H1 (cell line): ENCODE results near the gene TPM1. TPM values are rescaled to one million over a fixed set of nuclear protein-coding genes. Genes with fewer than 3 reads are reported as not detected.

Source experiments
- CTCF ChIA-PET: fragments of 300-600 bp; sonication (Branson Sonifier 250); formaldehyde crosslinking; loops from one replicate; lab custom pipeline; 2021; ENCODE audit not compliant: partially characterized antibody; lab: Charles Lee
- POLR2A ChIA-PET: fragments of 300-600 bp; sonication (Branson Sonifier 250); formaldehyde crosslinking; loops from one replicate; lab custom pipeline; 2021; ENCODE audit warnings: inconsistent platforms; ENCODE audit not compliant: partially characterized antibody; lab: Charles Lee
- DNase-seq, 2 experiments: peaks; one replicate each; pipeline versions ENCODE4 v3.0.0 to v3.0.0-alpha.2; 2010 to 2022; ENCODE audit warnings: low spot score in 2 of 2, low read depth in 1 of 2, mixed read lengths in 1 of 2
- FAIRE-seq: peaks from 2 replicates; lab custom pipeline; 2011; peaks lifted over from hg19 to GRCh38; lab: Jason Lieb, UNC
- H2AFZ ChIP-seq: 2 replicates; pipeline ENCODE4 v1.8.1; 2012; ENCODE audit warnings: low read length, inconsistent platforms
- H2AK5ac ChIP-seq: 2 replicates; pipeline ENCODE4 v1.6.1; 2013; ENCODE audit warnings: low read depth, low read length
- H2BK120ac ChIP-seq: replicated peaks from 2 replicates; pipeline ENCODE3; 2013; ENCODE audit warnings: low read depth, low read length, inconsistent platforms
- H2BK12ac ChIP-seq: 2 replicates; pipeline ENCODE4 v1.6.1; 2013; ENCODE audit warnings: low read depth, low read length
- H2BK15ac ChIP-seq: 2 replicates; pipeline ENCODE4 v1.6.1; 2013; ENCODE audit warnings: low read length
- H2BK20ac ChIP-seq: 2 replicates; pipeline ENCODE4 v1.6.1; 2013; ENCODE audit warnings: low read length
- H2BK5ac ChIP-seq: 2 replicates; pipeline ENCODE4 v1.6.1; 2013; ENCODE audit warnings: low read depth, low read length
- H3K14ac ChIP-seq: 2 replicates; pipeline ENCODE4 v1.6.1; 2013; ENCODE audit warnings: inconsistent platforms; ENCODE audit not compliant: insufficient read length
- H3K18ac ChIP-seq: 2 replicates; pipeline ENCODE4 v1.6.1; 2013; ENCODE audit warnings: low read length; ENCODE audit errors: extremely low read depth
- H3K23ac ChIP-seq: 2 replicates; pipeline ENCODE4 v1.6.1; 2013; ENCODE audit warnings: inconsistent platforms; ENCODE audit not compliant: insufficient read length
- H3K23me2 ChIP-seq: 2 replicates; pipeline ENCODE4 v1.6.1; 2013; ENCODE audit warnings: low read depth, low read length
- H3K27ac ChIP-seq: 2 replicates; pipeline ENCODE4 v1.6.1; 2011; ENCODE audit warnings: low read depth, low read length, inconsistent platforms
- H3K27me3 ChIP-seq, 4 experiments: replicated peaks in 1 of 4; 1 replicate in 1 of 4; 2 replicates in 3 of 4; pipeline versions ENCODE4 v1.6.1 to v1.8.1; 2011 to 2013; ENCODE audit warnings: low read length in 3 of 4, mild to moderate bottlenecking in 3 of 4, inconsistent platforms in 2 of 4, mixed read lengths in 2 of 4, moderate library complexity in 1 of 4; ENCODE audit not compliant: control insufficient read depth in 3 of 4, insufficient read depth in 3 of 4; ENCODE audit errors: extremely low read depth in 1 of 4
- H3K36me3 ChIP-seq, 4 experiments: 2 replicates each; pipeline versions ENCODE4 v1.6.1 to v1.8.1; 2011 to 2013; ENCODE audit warnings: mild to moderate bottlenecking in 4 of 4, low read length in 3 of 4, moderate library complexity in 2 of 4, control low read depth in 1 of 4, inconsistent platforms in 1 of 4; ENCODE audit not compliant: insufficient read depth in 4 of 4, control insufficient read depth in 2 of 4
- H3K4ac ChIP-seq: replicated peaks from 2 replicates; pipeline ENCODE3; 2013; ENCODE audit warnings: low read length, low read depth, mixed read lengths, inconsistent platforms; ENCODE audit not compliant: insufficient read length
- H3K4me1 ChIP-seq, 4 experiments: replicated peaks in 1 of 4; 1 replicate in 1 of 4; 2 replicates in 3 of 4; pipeline versions ENCODE4 v1.6.1 to v1.8.1; 2011 to 2013; ENCODE audit warnings: low read length in 3 of 4, inconsistent platforms in 2 of 4, mixed read lengths in 1 of 4; ENCODE audit not compliant: insufficient read depth in 4 of 4, control insufficient read depth in 3 of 4
- H3K4me2 ChIP-seq, 2 experiments: 2 replicates each; pipeline versions ENCODE4 v1.6.1 to v1.8.1; 2011 to 2013; ENCODE audit warnings: low read depth in 2 of 2, low read length in 2 of 2, control low read depth in 1 of 2, inconsistent platforms in 1 of 2, mild to moderate bottlenecking in 1 of 2; ENCODE audit not compliant: insufficient read depth in 1 of 2
- H3K4me3 ChIP-seq, 4 experiments: fragments of 200-600, 300-600 bp in 1 of 4; sonication (generic), shearing (Covaris generic), sonication (Bioruptor Twin) in 1 of 4; 2 replicates each; pipeline versions ENCODE4 v1.5.1 to v1.8.1; 2011 to 2016; ENCODE audit warnings: low read length in 4 of 4, low read depth in 3 of 4, control low read depth in 2 of 4, inconsistent platforms in 2 of 4, mild to moderate bottlenecking in 2 of 4, mixed read lengths in 1 of 4, moderate library complexity in 1 of 4; ENCODE audit not compliant: insufficient read depth in 2 of 4; ENCODE audit errors: extremely low read depth in 1 of 4
- H3K56ac ChIP-seq: replicated peaks from 2 replicates; pipeline ENCODE3; 2013; ENCODE audit warnings: low read depth, mild to moderate bottlenecking, mixed read lengths, low read length, inconsistent platforms; ENCODE audit not compliant: insufficient read length
- H3K79me1 ChIP-seq: 2 replicates; pipeline ENCODE4 v1.6.1; 2013; ENCODE audit warnings: low read depth, low read length, control low read depth
- H3K79me2 ChIP-seq, 2 experiments: 2 replicates each; pipeline versions ENCODE4 v1.6.1 to v1.8.1; 2012 to 2013; ENCODE audit warnings: low read length in 2 of 2, mild to moderate bottlenecking in 2 of 2, inconsistent platforms in 1 of 2; ENCODE audit not compliant: insufficient read depth in 2 of 2, control insufficient read depth in 1 of 2
- H3K9ac ChIP-seq, 4 experiments: replicated peaks in 1 of 4; 1 replicate in 1 of 4; 2 replicates in 3 of 4; pipeline versions ENCODE4 v1.6.1 to v1.8.1; 2011 to 2013; ENCODE audit warnings: low read depth in 3 of 4, low read length in 3 of 4, control low read depth in 2 of 4, mild to moderate bottlenecking in 2 of 4, moderate library complexity in 2 of 4, inconsistent platforms in 1 of 4; ENCODE audit errors: extremely low read depth in 1 of 4
- H3K9me3 ChIP-seq, 2 experiments: 2 replicates each; pipeline versions ENCODE4 v1.6.1 to v1.8.1; 2012 to 2013; ENCODE audit warnings: mild to moderate bottlenecking in 2 of 2, moderate library complexity in 2 of 2, control low read depth in 1 of 2, inconsistent platforms in 1 of 2, low read depth in 1 of 2, low read length in 1 of 2, mixed read lengths in 1 of 2; ENCODE audit not compliant: insufficient read depth in 2 of 2
- H4K20me1 ChIP-seq, 2 experiments: replicated peaks in 1 of 2; 2 replicates each; pipeline versions ENCODE3 to v1.8.1; 2011 to 2013; ENCODE audit warnings: inconsistent platforms in 2 of 2, low read length in 2 of 2, mild to moderate bottlenecking in 1 of 2; ENCODE audit not compliant: insufficient read depth in 2 of 2, control insufficient read depth in 1 of 2
- H4K5ac ChIP-seq: 2 replicates; pipeline ENCODE4 v1.6.1; 2013; ENCODE audit warnings: low read length, low read depth, mixed read lengths, inconsistent platforms; ENCODE audit not compliant: insufficient read length
- H4K8ac ChIP-seq: 2 replicates; pipeline ENCODE4 v1.8.0; 2013; ENCODE audit warnings: mild to moderate bottlenecking, moderate library complexity, low read length, inconsistent platforms; ENCODE audit not compliant: insufficient read depth; ENCODE audit errors: extremely low read depth
- H4K91ac ChIP-seq: replicated peaks from 2 replicates; pipeline ENCODE3; 2013; ENCODE audit warnings: low read length, mixed read lengths, inconsistent platforms; ENCODE audit not compliant: insufficient read length
- EP300 ChIP-seq, 2 experiments: IDR thresholded peaks; 1 replicate in 1 of 2; 2 replicates in 1 of 2; pipeline ENCODE4 v1.6.1; 2011 to 2012; ENCODE audit warnings: low read depth in 2 of 2, low read length in 2 of 2, mild to moderate bottlenecking in 2 of 2, borderline replicate concordance in 1 of 2, inconsistent platforms in 1 of 2, moderate library complexity in 1 of 2
- HDAC6 ChIP-seq: IDR thresholded peaks from one replicate; pipeline ENCODE4 v1.7.1; 2012; ENCODE audit warnings: low read depth, mild to moderate bottlenecking, inconsistent platforms, low read length, moderate library complexity
- JUN ChIP-seq: IDR thresholded peaks from 2 replicates; pipeline ENCODE4 v1.6.1; 2011; ENCODE audit warnings: low read depth, mild to moderate bottlenecking, improper control_type of control experiment, low read length
- TCF12 ChIP-seq: IDR thresholded peaks from 2 replicates; pipeline ENCODE4 v1.6.1; 2011; ENCODE audit warnings: low read depth, mild to moderate bottlenecking, low read length
- TEAD4 ChIP-seq: IDR thresholded peaks from 2 replicates; pipeline ENCODE4 v1.6.1; 2012; ENCODE audit warnings: low read depth, low read length, inconsistent platforms, mixed read lengths
- YY1 ChIP-seq: IDR thresholded peaks from 2 replicates; pipeline ENCODE4 v1.6.1; 2011; ENCODE audit warnings: low read depth, mild to moderate bottlenecking, low read length
- WGBS, 2 experiments: shearing (Covaris generic) in 1 of 2; methylation state at CpG; one replicate each; pipeline versions ENCODE4 v1.1.6 to v1.1.7; 2013 to 2015; ENCODE audit warnings: low lambda C conversion rate in 2 of 2, mixed read lengths in 2 of 2, inconsistent platforms in 1 of 2, low coverage in 1 of 2, missing lambda C conversion rate in 1 of 2; ENCODE audit not compliant: insufficient replicate concordance in 2 of 2, insufficient coverage in 1 of 2, insufficient read length in 1 of 2; ENCODE audit errors: extremely low coverage in 1 of 2, missing lambda C conversion rate in 1 of 2; 5-methylcytosine and 5-hydroxymethylcytosine counted together
- polyA plus RNA-seq, 7 experiments: library from polyadenylated mRNA; depleted of rRNA in 3 of 7; stranded (reverse) in 5 of 7; unstranded in 2 of 7; fragments of >200 nt in 5 of 7; fragments of 200-250 nt in 2 of 7; gene quantifications; 1 replicate in 5 of 7; 2 replicates in 1 of 7; 4 replicates in 1 of 7; pipeline versions ENCODE4 v1.2.1 to v1.2.3, GENCODE V29; 2011 to 2013; ENCODE audit warnings: missing spikeins in 2 of 7, mixed read lengths in 2 of 7
- total RNA-seq: library from RNA; stranded (reverse); fragmentation: NEBNext Ultra II Directional; extraction: Animal tissue kit (Norgen Biotek cat#: 25700); gene quantifications from 2 replicates; pipeline ENCODE4 v1.2.1, GENCODE V29; 2021

The TPM1 gene
- total and polyA plus RNA-seq, 2 of the 8 experiments (the other 6 are each of a cell fraction or from before 2014, with no cell fraction given): 258 to 579 TPM

DNA sequence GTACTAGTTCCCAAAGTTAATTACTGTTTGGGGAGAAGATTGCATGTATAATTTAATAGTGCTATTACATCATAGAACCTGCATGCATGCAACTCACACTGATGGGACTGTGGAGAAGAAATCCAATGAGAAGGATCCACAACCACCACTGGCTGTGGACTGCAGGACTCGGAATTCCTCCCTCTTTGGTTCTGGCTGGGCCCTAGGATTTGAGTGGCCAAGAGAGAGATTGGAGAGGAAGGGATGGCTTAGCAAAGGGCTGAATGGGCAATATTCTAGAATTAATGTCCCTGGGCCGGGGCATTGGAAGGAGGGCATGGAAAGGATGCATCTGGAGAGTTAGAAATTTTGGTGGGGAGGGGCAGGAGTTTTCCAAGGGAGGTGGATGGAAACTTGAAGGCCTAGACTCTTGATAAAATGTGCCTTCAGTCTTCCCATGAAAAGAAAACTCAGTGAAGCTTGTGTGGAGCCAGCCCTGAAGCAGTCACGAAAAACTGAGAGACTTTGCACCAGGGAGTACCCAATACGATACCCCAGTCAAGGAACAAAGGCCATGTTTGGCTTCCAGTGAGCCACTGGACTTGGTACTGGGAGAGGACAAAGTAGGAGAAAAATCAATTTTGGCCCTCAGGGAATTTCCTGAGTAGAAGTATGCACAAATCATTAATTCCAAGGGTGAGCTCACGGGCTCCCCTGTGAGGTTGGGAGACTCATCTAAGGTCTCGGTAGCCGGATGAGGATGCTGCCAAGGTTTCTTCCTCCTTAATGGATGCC lies 31.4 kb upstream of the TPM1 start:
- Histone ChIP-seq H4K5ac (no peak overlapping the region), H4K8ac (no peak overlapping the region), H3K79me2 (no peaks in the 10 kb centered on the region), H2BK12ac (no peak overlapping the region), H3K14ac (no peak overlapping the region), H3K4me2 (no peak overlapping the region), H3K36me3 (no peaks in the 10 kb centered on the region), H3K4ac (no peak overlapping the region), H4K20me1 (no peaks in the 10 kb centered on the region), H2BK15ac (no peak overlapping the region), H3K4me3 (no peak overlapping the region), H3K9ac (no peak overlapping the region), H3K9me3 (peaks cover 5 to 7% of the 10 kb centered on the region in 2 experiments; a peak in 2 of 4 replicates), H2BK5ac (no peak overlapping the region), H2BK120ac (no peak overlapping the region), H2AFZ (no peak overlapping the region), H3K4me1 (peaks cover 0 to 3% (median 1%) of the 10 kb centered on the region in 4 experiments; a peak in 3 of 7 replicates), H4K91ac (no peak overlapping the region), H3K23me2 (no peaks in the 10 kb centered on the region; the same call in 1 of the 2 replicates), H3K27me3 (no peaks in the 10 kb centered on the region), H3K23ac (no peak overlapping the region), H3K56ac (no peak overlapping the region), H3K18ac (no peak overlapping the region), H2BK20ac (no peak overlapping the region), H2AK5ac (no peak overlapping the region), H3K27ac (no peak overlapping the region), H3K79me1 (no peaks in the 10 kb centered on the region)
- POLR2A ChIA-PET: interaction anchor here (1.5 kb wide), 1 partner anchor 34 kb away, joined by 3 read pairs; no protein-coding TSS in a partner anchor
- FAIRE-seq: no peak
- TF ChIP-seq JUN (no peak), YY1 (no peak), TCF12 (no peak), EP300 (IDR thresholded peaks at IDR 0.05; ENCODE audit: borderline replicate concordance in 1 of 2, low read depth in 2 of 2, low read length in 2 of 2) (no peak), HDAC6 (no peak), TEAD4 (no peak)
- 95% methylated on average over 7 of the region's 7 CpGs; no CpG with 5 or more reads in 1 of the 2 experiments for WGBS, 2 experiments
- CTCF ChIA-PET: no interaction called here
- no peak for DNase-seq
